Measurements from ENCODE around the gene FGB.
A peak's percentile ranks its signal among the peaks of the same experiment; 100 is the strongest.

GRCh38 chr4:154618708-154619315 lies 56.0 kb downstream of the FGB start:
- no peak for TF ChIP-seq SP1 (IDR thresholded peaks at IDR 0.05)
- no peak for TF ChIP-seq TARDBP (IDR thresholded peaks at IDR 0.05)
- peak; percentile 75 for TF ChIP-seq PKNOX1 (IDR thresholded peaks at IDR 0.05)
- no peak for TF ChIP-seq ZNF384 (IDR thresholded peaks at IDR 0.05)
- no peak for TF ChIP-seq FOXM1 (IDR thresholded peaks at IDR 0.05; ENCODE audit: borderline replicate concordance)
- TF ChIP-seq NFRKB (IDR thresholded peaks at IDR 0.05) = no peak
- no peak for TF ChIP-seq L3MBTL2 (conservative IDR thresholded peaks at IDR 0.05)
- TF ChIP-seq SUZ12 (IDR thresholded peaks at IDR 0.05) = no peak
- TF ChIP-seq BHLHE40 (IDR thresholded peaks at IDR 0.05; ENCODE audit: borderline replicate concordance) = no peak
- TF ChIP-seq FOXK2 (IDR thresholded peaks at IDR 0.05) = no peak
- no peak for TF ChIP-seq CTBP1 (IDR thresholded peaks at IDR 0.05; ENCODE audit: borderline replicate concordance)
- TF ChIP-seq FOXA1 (IDR thresholded peaks at IDR 0.05) = no peak
- TF ChIP-seq LEF1 (IDR thresholded peaks at IDR 0.05; ENCODE audit: borderline replicate concordance) = no peak
